ENCODE results near the gene SLC9A2. TPM values are rescaled to one million over a fixed set of nuclear protein-coding genes. Genes with fewer than 3 reads are reported as not detected.

The SLC9A2 gene
- total RNA-seq, 1 donor from 2014 or later: 0.32 TPM

- Histone ChIP-seq H3K27ac (ENCODE audit: low read depth, low read length) (no peak overlapping the region), H3K9me3 (ENCODE audit: insufficient read depth, low read depth, low read length) (no peaks in the 10 kb centered on the region), H3K27me3 (ENCODE audit: insufficient read depth, low read length) (no peaks in the 10 kb centered on the region), H3K9ac (ENCODE audit: low read length) (no peak overlapping the region), H4K20me1 (ENCODE audit: insufficient read depth, low read length) (no peaks in the 10 kb centered on the region), H3K36me3 (ENCODE audit: insufficient read depth, low read length) (no peaks in the 10 kb centered on the region), H3K4me2 (ENCODE audit: low read length) (no peak overlapping the region), H3K4me3 (ENCODE audit: insufficient read depth, low read depth, low read length) (no peak overlapping the region), H3K4me1 (ENCODE audit: insufficient read depth, low read length) (no peaks in the 10 kb centered on the region), H3K79me2 (ENCODE audit: insufficient read depth, low read length) (no peaks in the 10 kb centered on the region), H2AFZ (ENCODE audit: low read depth, low read length) (no peak overlapping the region)
- TF ChIP-seq, protein P1, sequence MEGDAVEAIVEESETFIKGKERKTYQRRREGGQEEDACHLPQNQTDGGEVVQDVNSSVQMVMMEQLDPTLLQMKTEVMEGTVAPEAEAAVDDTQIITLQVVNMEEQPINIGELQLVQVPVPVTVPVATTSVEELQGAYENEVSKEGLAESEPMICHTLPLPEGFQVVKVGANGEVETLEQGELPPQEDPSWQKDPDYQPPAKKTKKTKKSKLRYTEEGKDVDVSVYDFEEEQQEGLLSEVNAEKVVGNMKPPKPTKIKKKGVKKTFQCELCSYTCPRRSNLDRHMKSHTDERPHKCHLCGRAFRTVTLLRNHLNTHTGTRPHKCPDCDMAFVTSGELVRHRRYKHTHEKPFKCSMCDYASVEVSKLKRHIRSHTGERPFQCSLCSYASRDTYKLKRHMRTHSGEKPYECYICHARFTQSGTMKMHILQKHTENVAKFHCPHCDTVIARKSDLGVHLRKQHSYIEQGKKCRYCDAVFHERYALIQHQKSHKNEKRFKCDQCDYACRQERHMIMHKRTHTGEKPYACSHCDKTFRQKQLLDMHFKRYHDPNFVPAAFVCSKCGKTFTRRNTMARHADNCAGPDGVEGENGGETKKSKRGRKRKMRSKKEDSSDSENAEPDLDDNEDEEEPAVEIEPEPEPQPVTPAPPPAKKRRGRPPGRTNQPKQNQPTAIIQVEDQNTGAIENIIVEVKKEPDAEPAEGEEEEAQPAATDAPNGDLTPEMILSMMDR (IDR thresholded peaks at IDR 0.05; ENCODE audit: insufficient read depth, low read depth, low read length): no peak
- no peak for TF ChIP-seq EZH2 (IDR thresholded peaks at IDR 0.05; ENCODE audit: insufficient read depth, low read length)
- FAIRE-seq (no peak), DNase-seq (ENCODE audit: low read depth) (no peak)
- H3K4me3 Mint-ChIP-seq (ENCODE audit: unreplicated experiment): no peak overlapping the region
- H3K27ac Mint-ChIP-seq (ENCODE audit: unreplicated experiment): no peak overlapping the region
- H3K36me3 Mint-ChIP-seq (ENCODE audit: low read depth, unreplicated experiment): no peaks in the 10 kb centered on the region
- H3K27me3 Mint-ChIP-seq (ENCODE audit: low read depth, unreplicated experiment): no peaks in the 10 kb centered on the region
- H3K9me3 Mint-ChIP-seq (ENCODE audit: unreplicated experiment): no peaks in the 10 kb centered on the region
- no peaks in the 10 kb centered on the region for H3K4me1 Mint-ChIP-seq (ENCODE audit: low read depth, unreplicated experiment)
Measured at GRCh38 chr2:102581911-102582310, 37.4 kb upstream of the SLC9A2 start.

DNA sequence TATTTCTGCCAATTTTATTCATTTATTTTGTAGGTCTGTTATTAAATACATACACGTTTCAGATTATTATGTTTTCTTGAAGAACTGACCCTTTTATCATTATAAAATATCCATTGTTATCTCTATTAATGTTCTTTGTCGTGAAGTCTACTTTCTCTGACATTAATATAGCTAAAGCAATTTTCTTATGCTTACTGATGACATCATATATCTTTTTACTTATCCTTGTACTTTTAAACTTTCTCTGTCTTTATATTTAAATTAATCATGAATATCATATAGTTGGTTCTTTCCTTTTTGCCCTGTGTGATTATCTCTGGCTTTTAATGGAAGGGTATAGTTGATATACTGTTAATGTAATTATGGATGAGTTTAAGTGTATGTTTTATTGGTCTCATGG, 36.5 kb upstream of the SLC9A2 start:
- no peaks in the 10 kb centered on the region for H3K9me3 ChIP-seq (ENCODE audit: insufficient read depth, low read depth, low read length)
- FAIRE-seq: no peak
- no peak for DNase-seq (ENCODE audit: low read depth)
- H4K20me1 ChIP-seq (ENCODE audit: insufficient read depth, low read length): no peaks in the 10 kb centered on the region
- no peaks in the 10 kb centered on the region for H3K36me3 ChIP-seq (ENCODE audit: insufficient read depth, low read length)
- Mint-ChIP-seq H3K27me3 (ENCODE audit: low read depth, unreplicated experiment) (no peaks in the 10 kb centered on the region), H3K4me1 (ENCODE audit: low read depth, unreplicated experiment) (no peaks in the 10 kb centered on the region), H3K4me3 (ENCODE audit: unreplicated experiment) (no peak overlapping the region), H3K27ac (ENCODE audit: unreplicated experiment) (no peak overlapping the region), H3K9me3 (ENCODE audit: unreplicated experiment) (no peaks in the 10 kb centered on the region), H3K36me3 (ENCODE audit: low read depth, unreplicated experiment) (no peaks in the 10 kb centered on the region)
- no peak overlapping the region for H3K9ac ChIP-seq (ENCODE audit: low read length)
- H3K27me3 ChIP-seq (ENCODE audit: insufficient read depth, low read length): no peaks in the 10 kb centered on the region
- no peak overlapping the region for H3K4me2 ChIP-seq (ENCODE audit: low read length)
- no peaks in the 10 kb centered on the region for H3K4me1 ChIP-seq (ENCODE audit: insufficient read depth, low read length)
- TF ChIP-seq, protein P1 (IDR thresholded peaks at IDR 0.05; ENCODE audit: insufficient read depth, low read depth, low read length): no peak
- TF ChIP-seq EZH2 (IDR thresholded peaks at IDR 0.05; ENCODE audit: insufficient read depth, low read length): no peak
- no peaks in the 10 kb centered on the region for H3K79me2 ChIP-seq (ENCODE audit: insufficient read depth, low read length)
- no peak overlapping the region for H3K27ac ChIP-seq (ENCODE audit: low read depth, low read length)
- no peak overlapping the region for H2AFZ ChIP-seq (ENCODE audit: low read depth, low read length)
- H3K4me3 ChIP-seq (ENCODE audit: insufficient read depth, low read depth, low read length): no peak overlapping the region

- H3K4me2 ChIP-seq (ENCODE audit: low read length): no peak overlapping the region
- TF ChIP-seq, protein P1 (IDR thresholded peaks at IDR 0.05; ENCODE audit: insufficient read depth, low read depth, low read length): no peak
- TF ChIP-seq EZH2 (IDR thresholded peaks at IDR 0.05; ENCODE audit: insufficient read depth, low read length): no peak
- no peaks in the 10 kb centered on the region for H4K20me1 ChIP-seq (ENCODE audit: insufficient read depth, low read length)
- no peaks in the 10 kb centered on the region for H3K4me1 ChIP-seq (ENCODE audit: insufficient read depth, low read length)
- H2AFZ ChIP-seq (ENCODE audit: low read depth, low read length): no peak overlapping the region
- H3K4me1 Mint-ChIP-seq (ENCODE audit: low read depth, unreplicated experiment): no peaks in the 10 kb centered on the region
- no peak overlapping the region for H3K9ac ChIP-seq (ENCODE audit: low read length)
- H3K4me3 ChIP-seq (ENCODE audit: insufficient read depth, low read depth, low read length): no peak overlapping the region
- H3K9me3 ChIP-seq (ENCODE audit: insufficient read depth, low read depth, low read length): no peaks in the 10 kb centered on the region
- no peaks in the 10 kb centered on the region for H3K27me3 Mint-ChIP-seq (ENCODE audit: low read depth, unreplicated experiment)
- H3K27ac ChIP-seq (ENCODE audit: low read depth, low read length): no peak overlapping the region
- no peak overlapping the region for H3K4me3 Mint-ChIP-seq (ENCODE audit: unreplicated experiment)
- no peaks in the 10 kb centered on the region for H3K9me3 Mint-ChIP-seq (ENCODE audit: unreplicated experiment)
- H3K36me3 ChIP-seq (ENCODE audit: insufficient read depth, low read length): no peaks in the 10 kb centered on the region
- no peaks in the 10 kb centered on the region for H3K79me2 ChIP-seq (ENCODE audit: insufficient read depth, low read length)
- FAIRE-seq (no peak), DNase-seq (ENCODE audit: low read depth) (no peak)
- H3K27ac Mint-ChIP-seq (ENCODE audit: unreplicated experiment): no peak overlapping the region
- H3K27me3 ChIP-seq (ENCODE audit: insufficient read depth, low read length): no peaks in the 10 kb centered on the region
- H3K36me3 Mint-ChIP-seq (ENCODE audit: low read depth, unreplicated experiment): no peaks in the 10 kb centered on the region
Measured at GRCh38 chr2:102585847-102586404, 33.4 kb upstream of the SLC9A2 start.
